K562 (cell line): Measurements from ENCODE around the gene SLC25A48. TPM values are rescaled to one million over a fixed set of nuclear protein-coding genes. Genes with fewer than 3 reads are reported as not detected.

ENCODE experiments used
- ATAC-seq: fragments of 200-7000 bp; cut with Tn5 transposase; 3 replicates; pipeline ENCODE4 v1.9.1; 2020; ENCODE audit warnings: moderate library complexity
- BruUV-seq: library from RNA; stranded (reverse); fragments of 400-500 nt; replicated peaks from 2 replicates; lab custom pipeline; 2021; lab: Mats Ljungman, UMichigan
- CTCF ChIA-PET: fragments of 300-600 bp; formaldehyde crosslinking; extraction: SDS; loops from one replicate; lab custom pipeline; 2021; ENCODE audit warnings: low intra/inter-chr PET ratio; lab: Yijun Ruan, JAX
- POLR2A ChIA-PET: fragments of 300-600, 350-650 bp; sonication (Branson Sonifier 250); formaldehyde crosslinking; extraction: SDS; loops from one replicate; lab custom pipeline; 2021; ENCODE audit warnings: antibody characterized with exemption, inconsistent platforms; lab: Yijun Ruan, JAX
- DNase-seq, 4 experiments: peaks; one replicate each; pipeline versions ENCODE4 v3.0.0 to v3.0.0-alpha.2; 2011 to 2018; ENCODE audit warnings: low spot score in 3 of 4, mixed read lengths in 3 of 4; ENCODE audit errors: extremely low read depth in 1 of 4
- FAIRE-seq: peaks from 2 replicates; lab custom pipeline; 2011; peaks lifted over from hg19 to GRCh38; lab: Jason Lieb, UNC
- H2AFZ ChIP-seq: 2 replicates; pipeline ENCODE4 v1.6.0; 2011; ENCODE audit warnings: low read depth, low read length, control low read depth, inconsistent platforms
- H3K27ac ChIP-seq: fragments of 200-600 bp; 3 replicates; pipeline ENCODE4 v1.8.0; 2011; ENCODE audit warnings: low read depth, mild to moderate bottlenecking, control low read depth, inconsistent platforms, low read length, moderate library complexity, mixed read lengths; ENCODE audit errors: extremely low read depth
- H3K27me3 ChIP-seq, 2 experiments: fragments of 300-600 bp in 1 of 2; 2 replicates in 1 of 2; 3 replicates in 1 of 2; pipeline versions ENCODE4 v1.6.0 to v1.8.0; 2011; ENCODE audit warnings: inconsistent platforms in 2 of 2, low read length in 2 of 2, mild to moderate bottlenecking in 1 of 2, mixed read lengths in 1 of 2, moderate library complexity in 1 of 2; ENCODE audit not compliant: control insufficient read depth in 2 of 2, insufficient read depth in 2 of 2
- H3K36me3 ChIP-seq: fragments of 300-600 bp; 3 replicates; pipeline ENCODE4 v1.8.0; 2011; ENCODE audit warnings: mild to moderate bottlenecking, low read length, inconsistent platforms; ENCODE audit not compliant: control insufficient read depth, insufficient read depth
- H3K4me1 ChIP-seq, 2 experiments: fragments of 200-600 bp in 1 of 2; replicated peaks in 1 of 2; 2 replicates in 1 of 2; 3 replicates in 1 of 2; pipeline versions ENCODE4 v1.5.1 to v1.8.0; 2011; ENCODE audit warnings: inconsistent platforms in 2 of 2, low read length in 2 of 2, mild to moderate bottlenecking in 1 of 2, mixed read lengths in 1 of 2, moderate library complexity in 1 of 2; ENCODE audit not compliant: control insufficient read depth in 2 of 2, insufficient read depth in 2 of 2
- H3K4me2 ChIP-seq: 2 replicates; pipeline ENCODE4 v1.6.1; 2011; ENCODE audit warnings: low read length, control low read depth, inconsistent platforms, mixed read lengths; ENCODE audit not compliant: insufficient read depth
- H3K4me3 ChIP-seq: fragments of 200-600 bp; sonication (generic), shearing (Covaris generic); 2 replicates; pipeline ENCODE4 v1.5.1; 2016; ENCODE audit warnings: control low read depth, inconsistent platforms
- H3K79me2 ChIP-seq: fragments of 200-600 bp; 3 replicates; pipeline ENCODE4 v1.8.0; 2011; ENCODE audit warnings: low read length, inconsistent platforms; ENCODE audit not compliant: control insufficient read depth, insufficient read depth
- H3K9ac ChIP-seq, 2 experiments: 2 replicates each; pipeline versions ENCODE4 v1.6.0 to v1.6.1; 2011; ENCODE audit warnings: low read depth in 2 of 2, low read length in 2 of 2, control low read depth in 1 of 2, inconsistent platforms in 1 of 2, mild to moderate bottlenecking in 1 of 2, mixed read lengths in 1 of 2; ENCODE audit not compliant: insufficient read depth in 1 of 2
- H3K9me1 ChIP-seq: one replicate; pipeline ENCODE4 v1.6.0; 2011; ENCODE audit warnings: inconsistent platforms, mild to moderate bottlenecking, low read length, moderate library complexity; ENCODE audit not compliant: control insufficient read depth, insufficient read depth
- H3K9me3 ChIP-seq: replicated peaks from 2 replicates; pipeline ENCODE4 v1.5.1; 2011; ENCODE audit warnings: low read depth, low read length, inconsistent platforms; ENCODE audit not compliant: control insufficient read depth, insufficient read depth
- H4K20me1 ChIP-seq: replicated peaks from 2 replicates; pipeline ENCODE4 v1.6.1; 2011; ENCODE audit warnings: low read length, inconsistent platforms, mixed read lengths; ENCODE audit not compliant: control insufficient read depth, insufficient read depth
- BRD9 ChIP-seq: fragments of 450-650 bp; IDR thresholded peaks from 2 replicates; pipeline ENCODE4 v1.6.1; 2018; ENCODE audit warnings: low read depth; ENCODE audit not compliant: partially characterized antibody
- CHAMP1 ChIP-seq: fragments of 450-650 bp; IDR thresholded peaks from 2 replicates; pipeline ENCODE4 v1.6.1; 2016; ENCODE audit warnings: mild to moderate bottlenecking
- CUX1 ChIP-seq: fragments of 200-800 bp; sonication (Bioruptor generic); IDR thresholded peaks from 2 replicates; pipeline ENCODE4 v1.6.1; 2016; ENCODE audit warnings: missing genetic modification characterization, missing compliant biosample characterization
- L3MBTL2 ChIP-seq: fragments of 450-650 bp; IDR thresholded peaks from 2 replicates; pipeline ENCODE4 v1.6.1; 2016; ENCODE audit warnings: mild to moderate bottlenecking, moderate library complexity
- MCM3 ChIP-seq: fragments of 450-650 bp; IDR thresholded peaks from 2 replicates; pipeline ENCODE4 v1.6.1; 2016
- PBX2 ChIP-seq, 2 experiments: IDR thresholded peaks in 1 of 2; conservative IDR thresholded peaks in 1 of 2; 2 replicates each; pipeline ENCODE4 v1.6.1; 2016; ENCODE audit warnings: low read depth in 2 of 2, mild to moderate bottlenecking in 1 of 2, missing compliant biosample characterization in 1 of 2, missing genetic modification characterization in 1 of 2, moderate library complexity in 1 of 2
- THAP12 ChIP-seq: fragments of 250-450 bp; sonication (Bioruptor Pico); IDR thresholded peaks from 2 replicates; pipeline ENCODE4 v1.9.0; 2021; ENCODE audit warnings: mild to moderate bottlenecking, inconsistent platforms
- ZNF316 ChIP-seq: fragments of 450-650 bp; IDR thresholded peaks from 2 replicates; pipeline ENCODE4 v1.6.1; 2016
- ZNF785 ChIP-seq: fragments of 250-450 bp; sonication (Bioruptor Pico); IDR thresholded peaks from 2 replicates; pipeline ENCODE4 v1.4.0; 2020; ENCODE audit warnings: mild to moderate bottlenecking
- WGBS: fragments of 100-300 bp; shearing (Covaris generic); methylation state at CpG from one replicate; pipeline ENCODE4 v1.1.6; 2016; ENCODE audit warnings: low coverage, mixed read lengths; ENCODE audit not compliant: insufficient coverage; ENCODE audit errors: missing lambda C conversion rate; 5-methylcytosine and 5-hydroxymethylcytosine counted together
- in situ Hi-C: fragments of 300-500 bp; cut with MboI; formaldehyde crosslinking; loops from 4 replicates; pipeline ENCODE4 v1.15.0; 2018; ENCODE audit warnings: inconsistent platforms, mixed read lengths
- intact Hi-C: fragments of 100-400 bp; cut with micrococcal nuclease; formaldehyde crosslinking; loops from 2 replicates; pipeline ENCODE4 v1.14.2; 2022
- polyA plus RNA-seq, 8 experiments: library from polyadenylated mRNA; depleted of rRNA in 4 of 8; stranded (reverse) in 5 of 8; unstranded in 3 of 8; fragments of >200 nt; fragmentation: Nextera tagmentation in 2 of 8; fragmentation: Illumina TruSeq in 1 of 8; extraction: Ambion mirVana in 2 of 8; extraction: Trizol in 1 of 8; gene quantifications; 2 replicates each; pipeline versions ENCODE4 v1.2.1 to v1.2.3, GENCODE V29; 2011 to 2014; ENCODE audit warnings: inconsistent platforms in 1 of 8, missing spikeins in 1 of 8
- total RNA-seq, 7 experiments: library from RNA; depleted of rRNA in 6 of 7; stranded (reverse); fragments of >200 nt in 6 of 7; fragmentation: Illumina TruSeq in 2 of 7; extraction: Trizol in 2 of 7; gene quantifications; 2 replicates each; pipeline versions ENCODE4 v1.2.1 to v1.2.3, GENCODE V29; 2011 to 2021; ENCODE audit warnings: low replicate concordance in 1 of 7

The SLC25A48 gene
- total and polyA plus RNA-seq, 9 of the 15 experiments (the other 6 are each of a cell fraction or from before 2014, with no cell fraction given): 0.08 to 0.35 (median 0.23) TPM; not detected in 1

- Histone ChIP-seq H3K27ac (no peak overlapping the region), H3K27me3 (peaks cover 0 to 21% of the 10 kb centered on the region in 2 experiments; a peak in 3 of 5 replicates), H3K4me1 (peaks cover 0 to 4% of the 10 kb centered on the region in 2 experiments; a peak in 1 of 5 replicates), H2AFZ (no peak overlapping the region), H3K4me2 (no peak overlapping the region), H3K9ac (no peak overlapping the region), H4K20me1 (no peaks in the 10 kb centered on the region), H3K9me1 (no peaks in the 10 kb centered on the region), H3K9me3 (no peaks in the 10 kb centered on the region), H3K4me3 (no peak overlapping the region), H3K36me3 (no peaks in the 10 kb centered on the region), H3K79me2 (no peaks in the 10 kb centered on the region)
- 0% methylated on average over 2 of the region's 2 CpGs for WGBS
- DNase-seq (peak in 2 of 4 experiments; percentile 7 to 26), ATAC-seq (no peak), FAIRE-seq (peak; percentile 40)
- intact Hi-C loops (no loop called here), in situ Hi-C loops (no loop called here)
- POLR2A ChIA-PET: interaction anchor here (0.6 kb wide), 1 partner anchor 1177 kb away, joined by 3 read pairs; no protein-coding TSS in a partner anchor
- CTCF ChIA-PET: no interaction called here
- BruUV-seq: no TSS peak
- TF ChIP-seq THAP12 (CRISPR knock-in tag): no peak
- TF ChIP-seq PBX2 (CRISPR knock-in tag; IDR thresholded peaks at IDR 0.05; ENCODE audit: low read depth): no peak
- TF ChIP-seq PBX2 (tag; conservative IDR thresholded peaks at IDR 0.05; ENCODE audit: low read depth): peak; percentile 89
- TF ChIP-seq ZNF316: no peak
- no peak for TF ChIP-seq MCM3
- no peak for TF ChIP-seq L3MBTL2
- no peak for TF ChIP-seq BRD9
- TF ChIP-seq CUX1: no peak
- TF ChIP-seq ZNF785 (CRISPR knock-in tag): no peak
- no peak for TF ChIP-seq CHAMP1
These were observed 60.3 kb downstream of the SLC25A48 start for GRCh38 chr5:135894789-135895188.
